T-helper 1 cell treated with Interleukin-12 subunit alpha and Interleukin-12 subunit beta and Interleukin-4 antibody, amounts not matched to agents 30 μg/mL and 1 μg/mL, for 36 hours (primary cell): ENCODE measurements around the gene SMYD1.

Experiments
- H3K27ac Mint-ChIP-seq: one replicate; pipeline ENCODE4 v1.8.0; 2021; ENCODE audit warnings: mild to moderate bottlenecking, mixed read lengths
- H3K27me3 Mint-ChIP-seq: one replicate; pipeline ENCODE4 v1.8.0; 2021; ENCODE audit warnings: low read depth, mixed read lengths
- H3K36me3 Mint-ChIP-seq: one replicate; pipeline ENCODE4 v1.8.0; 2021; ENCODE audit warnings: low read depth, mixed read lengths
- H3K4me1 Mint-ChIP-seq: one replicate; pipeline ENCODE4 v1.8.0; 2021; ENCODE audit warnings: low read depth, mixed read lengths
- H3K4me3 Mint-ChIP-seq: one replicate; pipeline ENCODE4 v1.8.0; 2021; ENCODE audit warnings: mild to moderate bottlenecking, moderate library complexity, mixed read lengths
- H3K9me3 Mint-ChIP-seq: one replicate; pipeline ENCODE4 v1.8.0; 2021; ENCODE audit warnings: mixed read lengths

SMYD1 gene

DNA sequence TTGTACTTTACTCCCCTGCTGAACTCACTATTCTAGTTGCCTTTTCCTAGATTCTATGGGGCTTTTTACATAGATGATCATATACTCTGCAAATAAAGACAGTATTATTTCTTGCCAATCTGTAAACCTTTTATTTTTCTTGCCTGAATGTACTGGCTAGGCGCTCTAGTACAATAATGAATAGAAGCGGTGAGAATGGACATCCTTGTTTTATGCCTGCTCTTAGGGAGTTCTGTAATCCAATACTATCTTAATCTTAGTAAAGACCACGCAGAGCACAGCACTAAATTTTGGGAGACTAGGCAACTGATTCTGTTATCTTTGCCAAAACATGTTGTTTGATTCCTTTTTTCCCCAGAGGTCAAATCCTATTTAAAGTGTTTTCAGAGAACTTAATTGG lies 19.1 kb upstream of the SMYD1 start:
- no peaks in the 10 kb centered on the region for H3K27me3 Mint-ChIP-seq
- H3K27ac Mint-ChIP-seq: no peak overlapping the region
- no peaks in the 10 kb centered on the region for H3K9me3 Mint-ChIP-seq
- no peak overlapping the region for H3K4me3 Mint-ChIP-seq
- peaks cover 23% of the 10 kb centered on the region for H3K36me3 Mint-ChIP-seq
- H3K4me1 Mint-ChIP-seq: peaks cover 15% of the 10 kb centered on the region

DNA sequence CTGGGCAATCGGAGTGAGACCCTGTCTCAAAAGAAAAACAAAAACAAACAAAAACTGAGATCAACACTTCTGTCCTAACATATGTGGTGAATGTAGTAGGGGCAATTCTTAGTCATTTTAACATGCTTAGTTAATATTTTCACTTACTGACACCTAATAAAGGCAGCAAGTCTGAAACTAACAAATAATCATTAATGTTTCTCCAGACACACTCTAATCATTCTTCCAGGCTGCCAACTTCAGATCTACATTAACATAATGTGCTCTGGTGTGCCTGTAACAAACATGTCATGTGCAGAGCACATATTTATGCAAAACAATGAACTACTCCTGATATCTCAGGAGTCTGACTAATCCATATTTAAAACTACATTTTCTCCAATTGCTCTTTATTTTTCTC lies 18.0 kb upstream of the SMYD1 start:
- H3K27ac Mint-ChIP-seq: no peak overlapping the region
- peaks cover 27% of the 10 kb centered on the region for H3K36me3 Mint-ChIP-seq
- H3K9me3 Mint-ChIP-seq: no peaks in the 10 kb centered on the region
- peaks cover 25% of the 10 kb centered on the region for H3K4me1 Mint-ChIP-seq
- no peaks in the 10 kb centered on the region for H3K27me3 Mint-ChIP-seq
- H3K4me3 Mint-ChIP-seq: no peak overlapping the region

DNA sequence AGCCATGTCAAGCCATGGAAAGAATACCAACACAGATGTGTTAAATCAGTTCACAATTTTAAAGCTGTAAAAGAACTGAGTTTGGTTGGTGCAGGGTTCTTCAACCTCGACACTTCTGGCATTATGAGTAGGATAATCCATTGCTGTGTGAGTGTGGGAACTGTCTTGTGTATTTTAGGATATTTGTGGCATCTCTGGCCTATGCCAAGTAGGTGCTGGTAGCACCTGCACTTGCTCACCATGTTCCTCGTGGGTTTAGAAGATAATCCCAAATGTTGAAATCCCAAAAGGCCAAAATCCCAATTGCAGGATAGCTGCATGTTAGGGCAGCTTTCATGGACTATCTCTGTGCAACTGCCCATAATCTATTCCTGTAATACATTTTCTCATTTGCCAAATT lies 15.8 kb upstream of the SMYD1 start:
- Mint-ChIP-seq H3K4me1 (peaks cover 35% of the 10 kb centered on the region), H3K27ac (no peak overlapping the region), H3K27me3 (no peaks in the 10 kb centered on the region), H3K4me3 (no peak overlapping the region), H3K36me3 (peaks cover 29% of the 10 kb centered on the region), H3K9me3 (no peaks in the 10 kb centered on the region)

DNA sequence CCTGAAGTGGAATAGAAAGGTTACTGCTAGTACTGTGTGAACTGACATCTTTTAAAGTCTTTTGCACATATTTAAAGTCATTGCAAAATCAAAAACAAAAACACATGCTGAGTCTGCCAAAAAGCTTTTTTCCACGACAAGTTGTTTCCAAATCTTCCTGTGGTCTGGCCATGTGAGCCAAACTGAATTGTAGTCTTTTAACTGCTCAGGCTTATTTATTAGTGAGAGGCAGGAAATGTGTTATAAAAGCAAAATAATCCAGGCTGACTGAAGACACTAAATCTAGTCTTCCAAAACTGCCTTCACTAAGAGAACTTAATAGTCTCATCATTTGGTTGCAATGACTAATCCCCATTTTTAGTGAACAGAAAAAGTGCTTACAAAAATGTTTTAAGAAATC lies 14.3 kb upstream of the SMYD1 start:
- Mint-ChIP-seq H3K4me1 (peaks cover 46% of the 10 kb centered on the region), H3K9me3 (no peaks in the 10 kb centered on the region), H3K27me3 (no peaks in the 10 kb centered on the region), H3K4me3 (peak overlapping the region; percentile 98), H3K27ac (no peak overlapping the region), H3K36me3 (peaks cover 29% of the 10 kb centered on the region)

DNA sequence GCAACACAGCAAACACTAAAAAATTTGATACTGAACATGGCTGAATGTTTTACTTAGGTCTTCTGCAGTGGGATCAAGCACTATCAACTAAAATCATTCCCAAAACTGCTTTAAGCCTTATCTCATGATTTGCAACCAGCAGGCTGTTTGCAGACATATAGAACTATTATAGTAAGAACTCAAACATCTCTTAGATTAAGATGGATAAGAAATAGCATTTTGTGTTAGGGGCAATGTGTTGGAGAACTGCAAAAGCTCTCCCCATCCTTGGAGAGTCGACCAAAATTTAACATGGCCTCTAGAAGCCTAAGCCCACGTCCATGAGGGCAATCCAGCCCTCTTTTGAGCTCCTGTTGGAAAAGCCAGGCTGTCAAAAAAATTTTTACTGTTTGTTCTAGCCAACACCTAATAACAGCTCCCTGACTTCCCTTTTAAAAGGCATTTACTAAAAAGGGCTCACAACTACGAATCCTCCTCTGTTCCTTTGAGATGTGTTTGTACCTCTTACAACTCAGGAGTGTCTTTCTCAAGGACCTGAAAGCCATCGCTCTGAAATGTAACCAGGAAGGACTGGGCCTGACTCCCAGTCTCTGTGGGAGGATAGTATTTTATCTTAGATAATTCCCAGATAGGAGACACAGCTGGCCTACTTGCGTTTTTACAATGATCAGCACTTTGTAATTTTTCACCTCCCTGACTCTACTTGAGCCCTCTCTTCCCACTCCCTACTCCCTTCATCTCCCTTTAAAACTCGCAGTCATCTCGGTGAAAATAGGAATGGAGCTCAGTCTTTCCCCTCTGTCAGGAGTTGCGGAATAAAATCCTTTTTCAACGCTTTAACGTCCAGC lies 13.5 kb upstream of the SMYD1 start:
- Mint-ChIP-seq H3K27ac (peak overlapping the region; percentile 98), H3K9me3 (no peaks in the 10 kb centered on the region), H3K36me3 (peaks cover 27% of the 10 kb centered on the region), H3K4me1 (peaks cover 45% of the 10 kb centered on the region), H3K27me3 (no peaks in the 10 kb centered on the region), H3K4me3 (peak overlapping the region; percentile 98)

DNA sequence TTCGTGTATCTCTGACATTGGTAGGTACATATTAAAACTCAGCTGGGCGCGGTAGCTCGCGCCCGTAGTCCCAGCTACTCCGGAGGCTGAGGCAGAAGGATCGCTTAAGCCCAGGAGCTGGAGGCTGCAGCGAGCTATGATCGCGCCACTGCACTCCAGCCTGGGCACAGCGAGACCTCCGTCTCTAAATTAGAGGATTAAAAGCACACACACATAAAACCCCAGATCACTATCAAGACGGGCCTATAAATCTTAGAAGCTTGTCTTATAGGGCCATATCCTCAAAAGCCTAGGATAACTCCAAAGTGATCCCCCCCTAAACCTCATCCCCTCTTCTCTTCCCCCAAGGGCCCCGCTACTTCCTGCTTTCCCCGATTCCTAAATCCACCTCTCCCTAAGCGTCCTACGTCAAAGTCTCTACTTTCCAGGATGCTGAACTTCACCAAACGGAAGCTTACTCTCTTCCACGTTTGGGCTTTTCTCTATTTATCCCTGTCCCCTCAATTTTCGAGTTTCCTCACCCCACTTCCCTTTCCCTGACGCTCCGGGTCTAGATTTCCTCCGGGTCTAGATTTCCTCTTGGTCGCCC lies 12.7 kb upstream of the SMYD1 start:
- Mint-ChIP-seq H3K4me1 (peaks cover 45% of the 10 kb centered on the region), H3K27me3 (no peaks in the 10 kb centered on the region), H3K9me3 (no peaks in the 10 kb centered on the region), H3K27ac (peak overlapping the region; percentile 98), H3K36me3 (peaks cover 26% of the 10 kb centered on the region), H3K4me3 (peak overlapping the region; percentile 98)

DNA sequence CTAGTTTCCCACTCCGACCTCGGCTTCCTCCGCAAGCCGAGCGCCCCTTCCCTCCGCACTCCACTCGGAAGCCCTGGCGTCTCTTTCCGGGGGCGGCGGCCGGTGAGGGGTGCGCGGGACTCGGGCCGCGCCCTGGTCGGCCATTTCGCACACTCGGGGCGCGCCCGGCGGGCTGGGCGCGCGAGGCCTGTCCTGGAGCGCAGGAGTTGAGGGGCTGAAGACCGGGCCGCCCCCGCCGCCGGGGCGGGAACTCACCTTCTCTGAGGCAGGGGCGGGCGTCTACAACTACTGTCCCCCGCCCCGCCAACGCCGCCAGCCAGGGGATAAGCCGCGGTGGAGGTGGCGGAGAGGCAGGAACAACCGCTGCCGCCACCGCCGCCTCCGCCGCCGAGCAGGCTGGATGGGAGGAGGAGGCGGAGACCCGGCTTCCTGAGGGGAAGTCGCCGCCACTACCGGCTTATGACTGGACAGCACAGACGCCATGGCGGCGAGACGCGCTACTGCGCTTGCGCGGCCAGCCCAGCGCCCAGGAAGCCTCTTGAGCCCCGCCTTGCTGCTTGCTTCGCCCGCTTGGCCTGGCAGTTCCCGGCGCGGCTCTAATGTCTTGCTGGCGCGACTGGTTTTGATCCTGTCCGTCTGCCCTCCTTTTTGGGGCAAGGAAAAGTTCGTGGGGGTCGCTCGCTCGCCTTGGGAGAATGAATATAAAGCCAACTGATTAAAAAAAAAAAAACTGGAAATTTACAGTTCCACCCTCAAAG lies 12.1 kb upstream of the SMYD1 start, which contains the start of gene KRCC1:
Gene KRCC1 (minus strand): TSS at position 413 of the 758 bp plus-strand sequence. CDS start 27,220 bp downstream, outside the sequence.
- Mint-ChIP-seq H3K4me1 (peaks cover 45% of the 10 kb centered on the region), H3K36me3 (peaks cover 23% of the 10 kb centered on the region), H3K27ac (peak within 1 kb of the TSS; percentile 98), H3K4me3 (peak within 1 kb of the TSS; percentile 98), H3K9me3 (no peaks in the 10 kb centered on the region), H3K27me3 (no peaks in the 10 kb centered on the region)

DNA sequence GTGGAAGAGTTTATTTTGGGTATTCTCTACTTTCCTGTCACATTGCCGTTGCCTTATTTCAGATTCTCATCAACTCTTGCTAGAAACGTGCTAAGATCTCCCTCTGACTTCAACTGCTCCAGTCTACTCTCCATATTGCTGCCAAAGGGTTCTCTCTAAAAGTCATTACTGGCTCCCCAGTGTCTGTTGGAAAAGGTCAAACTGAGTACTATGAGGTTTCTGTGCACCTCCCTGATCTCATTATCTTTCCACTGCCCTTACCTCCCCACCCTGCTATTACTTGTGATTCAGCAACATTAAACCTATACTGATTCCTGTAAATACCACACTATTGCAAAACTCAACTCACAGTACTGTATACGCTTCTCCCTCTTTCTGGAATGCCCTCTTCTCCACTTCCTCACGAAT lies 10.2 kb upstream of the SMYD1 start:
- H3K9me3 Mint-ChIP-seq: no peaks in the 10 kb centered on the region
- H3K27ac Mint-ChIP-seq: no peak overlapping the region
- no peaks in the 10 kb centered on the region for H3K27me3 Mint-ChIP-seq
- peaks cover 19% of the 10 kb centered on the region for H3K36me3 Mint-ChIP-seq
- H3K4me1 Mint-ChIP-seq: peaks cover 43% of the 10 kb centered on the region
- no peak overlapping the region for H3K4me3 Mint-ChIP-seq

DNA sequence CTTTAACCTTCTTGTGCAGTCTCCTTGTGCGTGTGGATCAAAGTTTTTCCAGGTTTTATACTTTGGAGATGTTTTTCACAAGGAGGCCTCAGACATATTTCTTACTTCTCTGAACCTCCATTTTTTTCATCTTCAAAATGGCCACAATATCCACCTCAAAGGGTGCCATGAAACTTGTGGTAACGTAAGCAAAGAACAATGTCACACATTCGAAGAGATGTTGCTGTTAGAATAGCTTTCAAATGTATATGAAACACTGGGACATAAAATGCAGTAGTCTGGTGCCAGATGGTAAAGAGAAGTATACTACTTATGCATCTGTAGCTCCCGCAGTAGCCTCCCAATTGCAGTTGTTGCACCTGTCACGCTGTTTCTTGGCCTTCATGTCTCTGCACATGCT lies 9.4 kb upstream of the SMYD1 start:
- Mint-ChIP-seq H3K27me3 (no peaks in the 10 kb centered on the region), H3K27ac (no peak overlapping the region), H3K9me3 (no peaks in the 10 kb centered on the region)

DNA sequence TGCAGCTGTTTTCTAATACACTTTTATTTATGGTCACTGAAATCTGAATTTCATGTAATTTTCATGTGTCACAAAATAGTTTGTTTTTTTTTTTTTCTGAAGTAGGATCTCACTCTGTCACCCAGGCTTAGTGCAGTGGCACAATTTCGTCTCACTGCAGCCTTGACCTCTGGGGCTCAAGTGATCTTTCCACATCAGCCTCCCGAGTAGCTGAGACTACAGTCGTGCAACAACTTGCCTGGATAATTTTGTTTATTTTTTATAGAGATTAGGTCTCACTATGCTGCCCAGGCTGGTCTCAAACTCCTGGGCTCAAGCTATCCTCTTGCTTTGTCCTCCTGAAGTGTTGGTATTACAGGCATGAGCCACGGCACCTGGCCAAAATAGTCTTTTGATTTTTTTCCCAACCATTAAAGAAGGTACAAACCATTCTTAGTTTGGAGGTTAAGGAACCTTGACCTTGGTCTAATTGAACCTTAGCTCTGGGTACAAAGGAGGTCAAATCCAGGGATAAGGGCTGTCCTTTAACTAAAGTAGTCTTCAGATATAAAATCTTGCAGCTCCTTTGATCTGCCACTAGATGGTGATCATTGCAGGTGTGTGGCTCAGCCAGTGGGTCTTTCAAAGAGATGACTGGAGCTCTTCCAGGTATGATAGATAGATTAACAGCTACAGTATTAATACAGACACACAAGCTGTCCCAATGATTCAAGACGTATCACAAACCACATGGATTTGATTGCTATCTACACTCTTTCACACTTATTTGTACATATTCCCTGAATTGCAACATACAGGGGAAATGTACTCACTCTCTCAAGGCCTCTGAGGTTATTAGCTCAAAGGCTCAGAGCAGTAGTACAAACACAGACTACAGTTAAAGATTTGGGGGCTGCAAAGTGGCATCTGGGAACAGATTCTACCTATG lies 7.4 kb upstream of the SMYD1 start:
- H3K36me3 Mint-ChIP-seq: peaks cover under 1% of the 10 kb centered on the region
- H3K4me3 Mint-ChIP-seq: no peak overlapping the region
- H3K27me3 Mint-ChIP-seq: no peaks in the 10 kb centered on the region
- H3K27ac Mint-ChIP-seq: no peak overlapping the region
- peaks cover 22% of the 10 kb centered on the region for H3K4me1 Mint-ChIP-seq
- H3K9me3 Mint-ChIP-seq: no peaks in the 10 kb centered on the region

More for the DNA sequence above, 9.4 kb upstream of the SMYD1 start:
- peaks cover 40% of the 10 kb centered on the region for H3K4me1 Mint-ChIP-seq
- H3K36me3 Mint-ChIP-seq: peaks cover 16% of the 10 kb centered on the region
- H3K4me3 Mint-ChIP-seq: no peak overlapping the region

DNA sequence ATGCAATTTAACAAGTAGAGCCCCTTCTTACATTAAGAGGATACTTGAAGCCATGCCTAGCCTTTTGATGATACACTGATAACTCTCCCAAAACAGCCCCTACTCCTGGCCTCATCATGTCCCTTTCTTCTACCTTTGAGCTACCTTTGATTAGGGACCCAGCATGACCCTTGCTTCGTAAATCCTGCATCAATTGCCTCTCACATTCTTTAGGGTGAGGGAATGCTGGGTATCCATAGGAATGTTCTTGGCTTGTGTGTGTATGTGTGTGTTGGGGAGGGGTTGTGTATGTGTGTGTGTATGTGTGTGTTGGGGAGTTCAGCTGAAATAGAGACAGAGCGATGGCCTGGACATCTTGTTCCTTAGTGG lies 6.7 kb upstream of the SMYD1 start:
- H3K27ac Mint-ChIP-seq: no peak overlapping the region
- H3K9me3 Mint-ChIP-seq: no peaks in the 10 kb centered on the region
- H3K4me1 Mint-ChIP-seq: peaks cover 19% of the 10 kb centered on the region
- no peaks in the 10 kb centered on the region for H3K27me3 Mint-ChIP-seq
- H3K4me3 Mint-ChIP-seq: no peak overlapping the region
- no peaks in the 10 kb centered on the region for H3K36me3 Mint-ChIP-seq

DNA sequence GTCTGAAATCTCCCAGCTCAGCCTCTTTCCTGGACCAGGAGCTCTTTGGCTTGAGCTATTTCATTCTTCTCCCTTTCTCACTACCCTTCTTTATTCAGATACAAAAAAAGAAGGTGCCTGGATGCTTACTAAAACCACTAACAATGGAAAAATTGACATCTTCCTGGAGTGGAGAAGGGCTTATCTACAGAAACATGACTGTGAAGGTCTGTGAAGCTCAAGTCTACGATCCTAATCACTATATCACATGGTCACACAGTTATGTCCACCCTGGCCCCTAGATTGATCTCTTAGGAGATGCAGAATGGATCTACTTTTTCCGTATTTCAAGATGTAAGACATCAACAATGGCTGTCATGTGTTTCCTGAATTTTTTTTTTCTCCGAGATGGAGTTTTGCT lies 6.3 kb upstream of the SMYD1 start:
- no peak overlapping the region for H3K27ac Mint-ChIP-seq
- no peaks in the 10 kb centered on the region for H3K36me3 Mint-ChIP-seq
- H3K4me3 Mint-ChIP-seq: no peak overlapping the region
- no peaks in the 10 kb centered on the region for H3K27me3 Mint-ChIP-seq
- H3K4me1 Mint-ChIP-seq: peaks cover 15% of the 10 kb centered on the region
- H3K9me3 Mint-ChIP-seq: no peaks in the 10 kb centered on the region

DNA sequence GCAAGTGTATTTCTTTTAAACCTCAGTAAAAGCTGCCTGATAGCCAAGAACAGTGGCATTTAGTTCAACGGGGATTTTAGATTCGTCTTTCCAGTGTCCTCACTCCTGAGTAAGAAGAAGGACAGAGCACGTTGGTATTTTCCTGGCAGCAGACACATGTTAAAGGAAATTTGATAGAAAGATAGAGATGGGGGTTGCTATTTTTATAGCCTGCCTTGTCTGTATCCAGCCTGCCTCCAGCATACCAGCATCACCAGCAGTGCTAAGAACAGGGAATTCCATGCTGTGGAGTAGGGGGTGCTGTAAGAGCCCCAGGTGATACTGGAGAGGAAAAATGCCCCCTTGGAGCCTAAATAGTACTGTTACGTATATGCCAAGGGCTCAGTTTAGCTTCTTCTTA lies 1.1 kb upstream of the SMYD1 start:
- Mint-ChIP-seq H3K27me3 (peaks cover 5% of the 10 kb centered on the region), H3K4me3 (no peak overlapping the region), H3K27ac (no peak overlapping the region), H3K36me3 (no peaks in the 10 kb centered on the region), H3K9me3 (no peaks in the 10 kb centered on the region), H3K4me1 (no peaks in the 10 kb centered on the region)

DNA sequence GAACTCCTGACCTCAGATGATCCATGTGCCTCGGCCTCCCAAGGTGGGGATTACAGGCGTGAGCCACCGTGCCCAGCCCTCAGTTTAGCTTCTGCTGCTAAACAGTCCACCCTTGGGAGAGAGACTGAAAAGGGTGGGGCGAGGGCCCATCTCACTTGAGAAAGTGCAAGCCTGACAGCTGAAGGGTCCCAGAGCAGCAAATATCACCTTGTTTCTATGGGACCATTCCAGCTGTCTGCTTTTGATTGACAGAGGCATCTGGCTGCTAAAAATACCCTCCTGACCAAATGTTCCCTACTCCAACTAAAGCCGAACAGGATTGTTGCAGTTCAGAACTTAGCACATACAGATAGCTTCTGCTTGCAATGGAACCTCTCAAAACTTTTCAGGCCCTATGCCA lies 436 bp upstream of the SMYD1 start:
- Mint-ChIP-seq H3K27me3 (peaks cover 9% of the 10 kb centered on the region), H3K9me3 (no peaks in the 10 kb centered on the region), H3K4me3 (no peak overlapping the region), H3K27ac (no peak overlapping the region), H3K4me1 (no peaks in the 10 kb centered on the region), H3K36me3 (no peaks in the 10 kb centered on the region)
